Osteocyte (in vitro differentiated cells): ENCODE results near the gene BRF1. TPM values are rescaled to one million over a fixed set of nuclear protein-coding genes. Genes with fewer than 3 reads are reported as not detected.

Experiments used
- DNase-seq: peaks from one replicate; pipeline ENCODE4 v3.0.0; 2021; ENCODE audit warnings: mixed read lengths; ENCODE audit not compliant: unreplicated experiment; ENCODE audit errors: extremely low spot score
- H3K27ac Mint-ChIP-seq: one replicate; pipeline ENCODE4 v1.8.0; 2021; ENCODE audit warnings: mild to moderate bottlenecking, mixed read lengths; ENCODE audit not compliant: unreplicated experiment
- H3K27me3 Mint-ChIP-seq: one replicate; pipeline ENCODE4 v1.8.0; 2021; ENCODE audit warnings: mixed read lengths; ENCODE audit not compliant: unreplicated experiment
- H3K36me3 Mint-ChIP-seq: one replicate; pipeline ENCODE4 v1.8.0; 2021; ENCODE audit warnings: mixed read lengths; ENCODE audit not compliant: unreplicated experiment
- H3K4me1 Mint-ChIP-seq: one replicate; pipeline ENCODE4 v1.8.0; 2021; ENCODE audit warnings: mixed read lengths; ENCODE audit not compliant: unreplicated experiment
- H3K4me3 Mint-ChIP-seq: one replicate; pipeline ENCODE4 v1.8.0; 2021; ENCODE audit warnings: mild to moderate bottlenecking, moderate library complexity, mixed read lengths; ENCODE audit not compliant: unreplicated experiment
- H3K9me3 Mint-ChIP-seq: one replicate; pipeline ENCODE4 v1.8.0; 2021; ENCODE audit warnings: mixed read lengths; ENCODE audit not compliant: unreplicated experiment
- total RNA-seq: library from RNA; stranded (reverse); gene quantifications from 2 replicates; pipeline ENCODE4 v1.2.1, GENCODE V29; 2021
- TF ChIP-seq, protein P1 (sequence below): fragments of 200-600 bp; sonication (generic); IDR thresholded peaks from 2 replicates; pipeline ENCODE4 v1.5.0; 2021; ENCODE audit warnings: antibody characterized with exemption, mild to moderate bottlenecking, moderate library complexity

BRF1 gene
- total RNA-seq, 1 donor from 2014 or later, result 43.5 TPM

DNA sequence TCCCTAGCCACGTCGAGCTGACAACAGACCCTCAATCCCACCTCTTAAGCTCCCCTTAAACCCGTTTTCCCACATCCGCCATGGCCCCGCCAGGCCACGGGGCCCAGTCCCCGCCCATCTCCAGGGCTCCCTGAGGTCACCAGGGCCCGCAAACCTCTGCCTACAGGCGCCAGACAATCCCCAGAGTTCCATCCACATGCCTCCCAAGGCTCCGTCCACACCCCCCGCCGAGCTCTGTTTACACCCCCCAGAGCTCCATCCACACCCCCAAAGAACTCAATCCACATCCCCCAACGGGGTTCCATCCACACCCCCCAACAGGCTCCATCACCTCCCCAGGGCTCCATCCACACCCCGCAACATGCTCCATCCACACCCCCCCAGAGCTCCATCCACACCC lies 141.5 kb downstream of the BRF1 start:
- Mint-ChIP-seq H3K36me3 (no peaks in the 10 kb centered on the region), H3K4me3 (no peak overlapping the region), H3K27me3 (peaks cover 3% of the 10 kb centered on the region), H3K27ac (no peak overlapping the region), H3K9me3 (no peaks in the 10 kb centered on the region), H3K4me1 (peaks cover 3% of the 10 kb centered on the region)
- TF ChIP-seq, protein P1, sequence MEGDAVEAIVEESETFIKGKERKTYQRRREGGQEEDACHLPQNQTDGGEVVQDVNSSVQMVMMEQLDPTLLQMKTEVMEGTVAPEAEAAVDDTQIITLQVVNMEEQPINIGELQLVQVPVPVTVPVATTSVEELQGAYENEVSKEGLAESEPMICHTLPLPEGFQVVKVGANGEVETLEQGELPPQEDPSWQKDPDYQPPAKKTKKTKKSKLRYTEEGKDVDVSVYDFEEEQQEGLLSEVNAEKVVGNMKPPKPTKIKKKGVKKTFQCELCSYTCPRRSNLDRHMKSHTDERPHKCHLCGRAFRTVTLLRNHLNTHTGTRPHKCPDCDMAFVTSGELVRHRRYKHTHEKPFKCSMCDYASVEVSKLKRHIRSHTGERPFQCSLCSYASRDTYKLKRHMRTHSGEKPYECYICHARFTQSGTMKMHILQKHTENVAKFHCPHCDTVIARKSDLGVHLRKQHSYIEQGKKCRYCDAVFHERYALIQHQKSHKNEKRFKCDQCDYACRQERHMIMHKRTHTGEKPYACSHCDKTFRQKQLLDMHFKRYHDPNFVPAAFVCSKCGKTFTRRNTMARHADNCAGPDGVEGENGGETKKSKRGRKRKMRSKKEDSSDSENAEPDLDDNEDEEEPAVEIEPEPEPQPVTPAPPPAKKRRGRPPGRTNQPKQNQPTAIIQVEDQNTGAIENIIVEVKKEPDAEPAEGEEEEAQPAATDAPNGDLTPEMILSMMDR, result no peak
- no peak for DNase-seq

Other genes with a start within 250 kb of the BRF1 start
- 0.16 and 0.24 TPM in 2 replicates for gene GPR132, start 235.6 kb downstream of the BRF1 start, total RNA-seq
- gene JAG2, start 132.2 kb downstream of the BRF1 start, total RNA-seq, result 5.7 and 7.5 TPM in 2 replicates
- 38.4 and 39.1 TPM in 2 replicates for gene NUDT14, start 119.7 kb downstream of the BRF1 start, total RNA-seq
- 35.3 and 35.7 TPM in 2 replicates for gene BTBD6, start 52.5 kb downstream of the BRF1 start, total RNA-seq
- gene PACS2, start 13.7 kb upstream of the BRF1 start, total RNA-seq, result 109 and 115 TPM in 2 replicates
- 3.1 and 4.9 TPM in 2 replicates for gene TEX22, start 97.5 kb upstream of the BRF1 start, total RNA-seq
- 122 and 132 TPM in 2 replicates for gene MTA1, start 118.8 kb upstream of the BRF1 start, total RNA-seq
- 183 and 191 TPM in 2 replicates for gene CRIP2, start 173.8 kb upstream of the BRF1 start, total RNA-seq
- gene CRIP1, start 185.9 kb upstream of the BRF1 start, total RNA-seq, result 31.0 and 34.1 TPM in 2 replicates
- 8.4 and 11.0 TPM in 2 replicates for gene TEDC1, start 190.2 kb upstream of the BRF1 start, total RNA-seq
- gene TMEM121, start 225.6 kb upstream of the BRF1 start, total RNA-seq, result 3.3 and 3.6 TPM in 2 replicates